Thoracic aorta (tissue), 2 donors: Measurements from ENCODE around the gene SLIT3. TPM values are rescaled to one million over a fixed set of nuclear protein-coding genes. Genes with fewer than 3 reads are reported as not detected.

Experiments used
- ATAC-seq: fragments of 150-250 bp; one replicate; pipeline ENCODE4 v1.8.0; 2017; ENCODE audit warnings: low read depth; ENCODE audit not compliant: insufficient number of reproducible peaks, low FRiP score
- DNase-seq: peaks from one replicate; pipeline ENCODE4 v3.0.0-alpha.2; 2020; ENCODE audit warnings: low spot score
- H3K27ac ChIP-seq, 2 donors: fragments of 200-600 bp; sonication (generic); 1 replicate in 1 of 2; 2 replicates in 1 of 2; pipeline ENCODE4 v1.5.1; 2016; ENCODE audit warnings: mild to moderate bottlenecking in 2 of 2, moderate library complexity in 2 of 2
- H3K27me3 ChIP-seq: fragments of 200-600 bp; sonication (generic); replicated peaks from 2 replicates; pipeline ENCODE4 v1.6.0; 2016; ENCODE audit warnings: mild to moderate bottlenecking; ENCODE audit not compliant: insufficient read depth
- H3K36me3 ChIP-seq: fragments of 200-600 bp; sonication (generic); one replicate; pipeline ENCODE4 v1.5.1; 2016
- H3K4me1 ChIP-seq, 2 donors: fragments of 200-600 bp; sonication (generic); 1 replicate in 1 of 2; 2 replicates in 1 of 2; pipeline versions ENCODE4 v1.5.1 to v1.6.0; 2016; ENCODE audit warnings: low read depth in 2 of 2, mild to moderate bottlenecking in 1 of 2; ENCODE audit not compliant: control insufficient read depth in 1 of 2
- H3K4me3 ChIP-seq: fragments of 200-600 bp; sonication (generic); 2 replicates; pipeline ENCODE4 v1.5.1; 2016; ENCODE audit warnings: mild to moderate bottlenecking
- H3K9me3 ChIP-seq: fragments of 200-600 bp; sonication (generic); 2 replicates; pipeline ENCODE4 v1.5.1; 2016
- total RNA-seq, 2 donors: library from RNA; depleted of rRNA; stranded (reverse); fragments of >200 nt; gene quantifications; one replicate each; pipeline versions ENCODE4 v1.1.0 to v1.2.3, GENCODE V29; 2016
- TF ChIP-seq, protein P1 (sequence below): fragments of 200-600 bp; sonication (generic); IDR thresholded peaks from one replicate; pipeline ENCODE4 v1.5.1; 2019; ENCODE audit warnings: antibody characterized with exemption

The SLIT3 gene
- total RNA-seq, 2 donors from 2014 or later: 80.1 to 86.9 TPM

DNA sequence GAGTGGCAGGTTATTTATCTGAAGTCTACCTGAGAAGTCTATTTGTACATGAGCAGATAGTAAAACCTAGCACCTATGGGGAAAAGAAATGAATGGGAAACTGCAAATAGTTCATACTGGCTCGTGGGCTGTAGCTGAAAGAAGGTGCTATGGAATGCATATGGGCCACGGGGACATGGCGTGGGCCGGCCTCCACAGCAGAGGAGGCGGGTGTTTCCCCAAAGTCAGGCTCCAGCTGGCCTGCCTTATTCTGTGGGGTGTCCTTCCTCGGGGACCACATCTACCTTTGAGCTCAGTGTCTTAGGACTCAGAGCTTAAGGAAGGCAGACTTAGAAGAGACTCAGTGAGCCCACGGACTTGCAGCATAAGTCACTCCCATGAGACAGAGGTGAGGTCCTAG lies 371.3 kb downstream of the SLIT3 start:
- Histone ChIP-seq H3K4me1 (no peaks in the 10 kb centered on the region), H3K4me3 (no peak overlapping the region), H3K27ac (no peak overlapping the region), H3K27me3 (no peaks in the 10 kb centered on the region), H3K36me3 (no peaks in the 10 kb centered on the region), H3K9me3 (no peaks in the 10 kb centered on the region)
- ATAC-seq (no peak), DNase-seq (no peak)
- TF ChIP-seq, protein P1, sequence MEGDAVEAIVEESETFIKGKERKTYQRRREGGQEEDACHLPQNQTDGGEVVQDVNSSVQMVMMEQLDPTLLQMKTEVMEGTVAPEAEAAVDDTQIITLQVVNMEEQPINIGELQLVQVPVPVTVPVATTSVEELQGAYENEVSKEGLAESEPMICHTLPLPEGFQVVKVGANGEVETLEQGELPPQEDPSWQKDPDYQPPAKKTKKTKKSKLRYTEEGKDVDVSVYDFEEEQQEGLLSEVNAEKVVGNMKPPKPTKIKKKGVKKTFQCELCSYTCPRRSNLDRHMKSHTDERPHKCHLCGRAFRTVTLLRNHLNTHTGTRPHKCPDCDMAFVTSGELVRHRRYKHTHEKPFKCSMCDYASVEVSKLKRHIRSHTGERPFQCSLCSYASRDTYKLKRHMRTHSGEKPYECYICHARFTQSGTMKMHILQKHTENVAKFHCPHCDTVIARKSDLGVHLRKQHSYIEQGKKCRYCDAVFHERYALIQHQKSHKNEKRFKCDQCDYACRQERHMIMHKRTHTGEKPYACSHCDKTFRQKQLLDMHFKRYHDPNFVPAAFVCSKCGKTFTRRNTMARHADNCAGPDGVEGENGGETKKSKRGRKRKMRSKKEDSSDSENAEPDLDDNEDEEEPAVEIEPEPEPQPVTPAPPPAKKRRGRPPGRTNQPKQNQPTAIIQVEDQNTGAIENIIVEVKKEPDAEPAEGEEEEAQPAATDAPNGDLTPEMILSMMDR: no peak

DNA sequence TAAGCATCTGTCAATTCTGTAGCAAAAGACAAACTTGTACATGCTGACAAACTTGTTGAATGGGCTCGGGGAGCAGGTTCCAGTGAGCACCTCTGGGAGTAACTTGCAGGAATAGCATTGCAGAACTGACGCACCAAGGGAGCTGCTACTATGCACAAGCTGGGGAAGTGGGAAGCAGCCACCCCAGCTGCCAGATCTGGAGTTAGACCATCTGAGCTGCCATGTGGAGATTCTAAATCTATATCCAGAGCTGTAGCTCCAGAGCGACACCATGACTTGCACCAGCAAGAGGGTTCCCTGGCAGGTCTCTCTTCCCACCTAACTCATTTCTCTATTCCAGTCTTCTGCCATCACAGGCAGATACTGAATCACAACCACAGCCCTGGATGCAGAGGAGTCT lies 375.8 kb downstream of the SLIT3 start:
- Histone ChIP-seq H3K36me3 (no peaks in the 10 kb centered on the region), H3K4me3 (no peak overlapping the region), H3K27ac (no peak overlapping the region), H3K9me3 (no peaks in the 10 kb centered on the region), H3K27me3 (no peaks in the 10 kb centered on the region), H3K4me1 (no peaks in the 10 kb centered on the region)
- DNase-seq (no peak), ATAC-seq (no peak)
- TF ChIP-seq, protein P1: no peak

DNA sequence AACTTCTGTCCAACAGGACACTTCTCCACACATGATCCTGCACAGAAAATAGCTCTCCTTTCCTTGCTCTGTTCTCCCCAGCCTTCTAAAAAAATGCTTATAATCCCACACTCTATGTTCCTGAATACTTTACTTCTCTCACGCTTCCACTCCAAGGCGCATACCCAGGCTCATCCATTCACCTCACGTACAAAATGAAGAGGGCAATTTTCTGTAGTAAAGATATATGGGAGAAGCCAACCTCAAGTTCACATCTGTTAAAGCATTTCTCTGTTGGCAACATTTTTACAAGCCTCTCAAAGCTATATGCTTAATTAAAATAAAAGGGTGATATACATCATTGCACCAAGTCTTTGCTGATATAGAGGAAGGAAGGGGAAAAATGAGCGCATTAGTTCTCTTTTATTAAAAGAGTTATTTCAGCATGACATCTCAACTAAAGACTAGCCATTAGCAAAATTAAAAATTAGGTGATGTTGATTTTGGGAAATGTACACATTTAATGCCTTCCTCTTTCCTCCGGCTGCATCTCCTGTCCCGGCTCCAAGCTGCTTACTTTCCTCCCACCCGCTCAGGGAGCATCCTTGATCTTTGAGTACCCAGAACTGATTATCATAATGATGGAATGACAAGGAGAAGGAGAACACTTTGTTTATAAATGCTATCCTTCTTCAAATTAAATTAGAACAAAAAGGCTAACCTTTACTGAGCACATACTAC lies 379.6 kb downstream of the SLIT3 start:
- Histone ChIP-seq H3K4me1 (no peaks in the 10 kb centered on the region), H3K27me3 (no peaks in the 10 kb centered on the region), H3K4me3 (no peak overlapping the region), H3K36me3 (no peaks in the 10 kb centered on the region), H3K27ac (no peak overlapping the region), H3K9me3 (no peaks in the 10 kb centered on the region)
- TF ChIP-seq, protein P1: no peak
- DNase-seq: no peak
- no peak for ATAC-seq

DNA sequence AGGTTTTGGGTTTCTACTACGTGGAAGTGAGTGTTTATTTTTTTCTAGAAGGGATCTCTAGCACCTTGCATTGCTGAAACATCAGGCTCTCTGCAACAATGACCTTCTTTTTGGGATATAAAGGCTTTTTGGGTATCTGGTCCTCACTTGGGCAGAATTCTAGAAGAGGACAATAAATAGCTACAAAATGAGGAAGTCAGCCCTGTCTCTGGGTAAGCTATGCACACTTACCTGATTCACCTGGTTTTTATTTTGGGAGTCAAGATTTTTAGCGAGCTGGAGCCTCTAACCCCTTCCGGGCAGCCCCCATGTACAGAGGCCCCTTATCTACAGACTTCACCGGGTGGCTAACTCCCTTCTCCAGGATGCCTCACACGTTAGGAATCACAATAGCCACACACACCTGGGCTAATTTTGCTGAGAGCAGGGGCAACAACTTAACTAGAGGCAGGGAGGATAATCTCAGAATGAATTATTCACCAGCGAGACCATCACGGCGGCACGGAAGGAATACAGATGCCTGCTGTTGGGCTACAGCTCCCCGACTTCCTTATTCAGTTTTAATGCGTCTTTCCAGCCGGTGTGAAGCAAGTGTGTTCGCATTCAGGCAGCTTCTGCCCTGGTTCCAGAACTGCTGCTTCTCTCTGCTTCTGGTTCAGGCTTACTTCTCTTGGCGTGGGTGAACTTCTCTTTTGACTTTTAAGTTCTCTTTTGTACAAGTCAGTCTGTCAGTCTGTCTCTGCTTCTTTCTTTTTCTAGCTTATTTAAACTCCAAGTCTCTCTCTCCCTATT lies 380.7 kb downstream of the SLIT3 start:
- DNase-seq (no peak), ATAC-seq (no peak)

More for the DNA sequence above, 380.7 kb downstream of the SLIT3 start:
- Histone ChIP-seq H3K4me3 (no peak overlapping the region), H3K27me3 (no peaks in the 10 kb centered on the region), H3K36me3 (no peaks in the 10 kb centered on the region), H3K27ac (no peak overlapping the region), H3K4me1 (no peaks in the 10 kb centered on the region), H3K9me3 (no peaks in the 10 kb centered on the region)
- TF ChIP-seq, protein P1: no peak
